ENCODE results near the gene TNNC2. TPM values are rescaled to one million over a fixed set of nuclear protein-coding genes. Genes with fewer than 3 reads are reported as not detected.
A peak's percentile ranks its signal among the peaks of the same experiment; 100 is the strongest.

TNNC2 gene
- total RNA-seq, 1 donor from 2014 or later, result 1.2 TPM

DNA sequence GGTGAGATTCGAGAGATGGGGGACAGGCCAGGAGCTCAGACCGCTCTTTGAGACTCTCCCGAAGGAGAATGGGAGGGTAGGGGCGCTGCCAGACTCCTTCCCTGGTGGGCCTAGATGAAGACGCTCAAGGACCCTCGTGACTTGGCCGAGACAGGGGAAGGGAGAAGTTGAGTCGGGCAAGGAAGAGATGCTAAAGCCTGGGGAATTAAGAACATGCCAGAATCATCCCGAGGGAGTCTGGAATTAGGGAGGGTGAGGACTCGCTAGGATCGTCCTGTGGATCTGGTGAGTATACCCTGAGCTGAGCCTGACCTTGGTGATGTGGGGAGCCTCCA, 14.1 kb downstream of the TNNC2 start:
- no peak for DNase-seq (ENCODE audit: extremely low spot score, unreplicated experiment)
- H3K4me3 Mint-ChIP-seq (ENCODE audit: unreplicated experiment), result peak overlapping the region; percentile 80
- no peaks in the 10 kb centered on the region for H3K9me3 Mint-ChIP-seq (ENCODE audit: unreplicated experiment)
- H3K36me3 Mint-ChIP-seq (ENCODE audit: unreplicated experiment), result peaks cover 25% of the 10 kb centered on the region
- H3K4me1 Mint-ChIP-seq (ENCODE audit: unreplicated experiment), result peaks cover 38% of the 10 kb centered on the region
- H3K27me3 Mint-ChIP-seq (ENCODE audit: unreplicated experiment), result no peaks in the 10 kb centered on the region
- no peak for TF ChIP-seq CTCF (IDR thresholded peaks at IDR 0.05)
- peak overlapping the region; percentile 54 for H3K27ac Mint-ChIP-seq (ENCODE audit: unreplicated experiment)

DNA sequence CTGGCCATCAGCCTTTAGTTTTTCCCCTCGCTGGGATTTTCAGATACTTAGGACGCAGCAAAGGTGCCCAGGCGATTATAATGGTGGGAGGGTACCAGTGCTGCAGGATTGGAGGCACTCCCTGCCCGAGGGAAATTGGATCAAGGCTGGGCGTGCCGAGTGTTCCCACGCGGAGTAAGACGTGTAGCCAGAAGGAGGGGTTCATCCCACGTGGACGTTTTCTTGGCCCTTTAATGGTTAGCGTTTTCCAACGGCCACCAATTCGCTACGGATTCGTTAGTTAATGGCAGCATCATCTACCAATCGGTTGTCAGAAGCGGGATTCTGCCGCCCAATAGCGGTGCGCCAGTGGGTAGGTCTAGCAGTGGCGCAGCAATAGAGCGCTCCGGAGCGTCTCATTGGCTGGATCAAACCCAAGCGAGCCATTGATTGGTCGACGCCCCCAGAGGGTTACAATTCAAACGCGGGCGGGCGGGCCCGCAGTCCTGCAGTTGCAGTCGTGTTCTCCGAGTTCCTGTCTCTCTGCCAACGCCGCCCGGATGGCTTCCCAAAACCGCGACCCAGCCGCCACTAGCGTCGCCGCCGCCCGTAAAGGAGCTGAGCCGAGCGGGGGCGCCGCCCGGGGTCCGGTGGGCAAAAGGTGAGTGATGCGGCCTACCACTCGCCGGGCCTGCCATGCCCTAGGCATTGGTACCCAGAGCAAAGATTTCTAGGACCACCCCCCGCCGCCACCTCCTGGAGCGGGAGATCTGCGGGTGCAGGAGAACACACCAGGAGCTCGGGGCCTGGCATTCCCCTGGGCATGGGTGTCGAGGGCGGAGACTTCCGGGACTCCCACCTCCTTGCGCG, 14.7 kb downstream of the TNNC2 start, which contains the start of gene UBE2C:
TSS of gene UBE2C (plus strand) at position 488 of the 849 bp plus-strand sequence. CDS start at position 540, 52 bp downstream.
- no peaks in the 10 kb centered on the region for H3K9me3 Mint-ChIP-seq (ENCODE audit: unreplicated experiment)
- no peaks in the 10 kb centered on the region for H3K27me3 Mint-ChIP-seq (ENCODE audit: unreplicated experiment)
- DNase-seq (ENCODE audit: extremely low spot score, unreplicated experiment), result peak; percentile 99
- H3K4me1 Mint-ChIP-seq (ENCODE audit: unreplicated experiment), result peaks cover 32% of the 10 kb centered on the region
- peak within 1 kb of the TSS; percentile 86 for H3K27ac Mint-ChIP-seq (ENCODE audit: unreplicated experiment)
- TF ChIP-seq CTCF (IDR thresholded peaks at IDR 0.05), result no peak
- H3K4me3 Mint-ChIP-seq (ENCODE audit: unreplicated experiment), result peak within 1 kb of the TSS; percentile 80
- H3K36me3 Mint-ChIP-seq (ENCODE audit: unreplicated experiment), result peaks cover 27% of the 10 kb centered on the region

DNA sequence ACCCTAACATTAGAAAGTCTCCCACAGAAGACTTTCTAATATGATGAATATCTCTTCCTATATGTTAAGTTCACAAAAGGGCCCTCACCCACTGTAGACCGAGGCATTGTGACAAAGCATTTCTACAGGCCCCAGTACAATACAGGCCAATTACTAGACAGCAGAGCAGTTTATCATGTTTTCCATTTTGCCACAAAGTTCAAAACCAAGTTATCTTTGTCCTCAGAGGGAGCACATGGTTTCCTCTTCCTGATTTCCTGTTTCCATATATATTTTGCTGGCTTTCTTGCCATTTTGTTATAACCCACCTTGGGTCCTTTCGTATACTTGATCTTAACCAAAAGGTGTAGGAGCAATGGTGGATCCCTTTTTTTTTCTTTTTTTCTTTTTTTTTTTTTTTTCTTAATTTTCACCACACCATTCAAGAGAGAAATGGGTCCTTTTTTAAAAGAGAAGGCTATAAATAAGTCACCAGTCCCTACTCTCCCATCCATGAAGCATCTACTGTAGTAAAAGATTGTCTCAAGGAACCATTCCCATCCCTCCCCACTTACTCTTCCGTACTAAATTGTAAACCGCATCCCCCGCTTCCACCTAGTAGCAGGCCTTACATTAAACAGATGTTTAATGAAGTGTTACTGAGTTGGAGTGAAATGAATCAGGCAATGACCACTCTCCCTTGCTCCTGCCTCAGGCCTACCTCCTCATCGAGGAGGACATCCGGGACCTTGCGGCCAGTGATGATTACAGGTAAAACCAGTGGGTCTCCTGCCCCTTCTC, 16.7 kb downstream of the TNNC2 start:
- TF ChIP-seq CTCF (IDR thresholded peaks at IDR 0.05), result no peak
- Mint-ChIP-seq H3K9me3 (ENCODE audit: unreplicated experiment) (no peaks in the 10 kb centered on the region), H3K27ac (ENCODE audit: unreplicated experiment) (no peak overlapping the region), H3K36me3 (ENCODE audit: unreplicated experiment) (peaks cover 34% of the 10 kb centered on the region), H3K27me3 (ENCODE audit: unreplicated experiment) (no peaks in the 10 kb centered on the region), H3K4me1 (ENCODE audit: unreplicated experiment) (peaks cover 22% of the 10 kb centered on the region), H3K4me3 (ENCODE audit: unreplicated experiment) (no peak overlapping the region)
- no peak for DNase-seq (ENCODE audit: extremely low spot score, unreplicated experiment)

DNA sequence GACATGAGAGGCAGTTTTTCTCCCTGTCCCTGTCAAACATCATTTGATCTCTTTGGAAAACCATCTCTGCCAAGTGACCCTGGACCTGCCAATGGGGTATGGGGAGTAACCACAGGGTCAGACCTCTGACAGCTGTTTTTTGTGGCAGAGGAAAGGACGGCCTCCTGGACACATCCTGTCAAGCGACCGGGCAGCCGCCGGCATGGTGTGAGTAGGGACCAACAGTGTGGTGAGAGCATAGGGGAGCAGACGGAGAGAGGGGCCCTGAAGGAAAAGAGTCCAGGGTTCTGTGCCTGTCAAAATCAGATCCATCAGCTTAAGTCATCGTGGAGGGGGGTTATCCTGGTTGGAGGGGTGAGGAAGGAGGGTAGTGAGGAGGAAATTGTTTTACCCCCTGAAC, 25.3 kb downstream of the TNNC2 start:
- H3K27me3 Mint-ChIP-seq (ENCODE audit: unreplicated experiment), result no peaks in the 10 kb centered on the region
- no peak for TF ChIP-seq CTCF (IDR thresholded peaks at IDR 0.05)
- no peak overlapping the region for H3K4me3 Mint-ChIP-seq (ENCODE audit: unreplicated experiment)
- peaks cover 32% of the 10 kb centered on the region for H3K36me3 Mint-ChIP-seq (ENCODE audit: unreplicated experiment)
- H3K9me3 Mint-ChIP-seq (ENCODE audit: unreplicated experiment), result no peaks in the 10 kb centered on the region
- H3K27ac Mint-ChIP-seq (ENCODE audit: unreplicated experiment), result no peak overlapping the region
- no peak for DNase-seq (ENCODE audit: extremely low spot score, unreplicated experiment)
- no peaks in the 10 kb centered on the region for H3K4me1 Mint-ChIP-seq (ENCODE audit: unreplicated experiment)

Data from osteocyte (in vitro differentiated cells).